Mesendoderm (in vitro differentiated cells): ENCODE results near the gene ANO2.

Source experiments
- DNase-seq: peaks from one replicate; pipeline ENCODE4 v3.0.0; 2013
- H2AK5ac ChIP-seq: 2 replicates; pipeline ENCODE4 v1.6.1; 2013; ENCODE audit warnings: low read length, inconsistent platforms
- H2BK120ac ChIP-seq: 2 replicates; pipeline ENCODE4 v1.6.1; 2013; ENCODE audit warnings: low read depth, mild to moderate bottlenecking, low read length, moderate library complexity, mixed read lengths
- H2BK15ac ChIP-seq: replicated peaks from 2 replicates; pipeline ENCODE4 v1.6.1; 2013; ENCODE audit warnings: low read depth, mild to moderate bottlenecking, moderate library complexity
- H2BK5ac ChIP-seq: 2 replicates; pipeline ENCODE4 v1.6.1; 2013; ENCODE audit warnings: low read length, inconsistent platforms
- H3K18ac ChIP-seq: 2 replicates; pipeline ENCODE4 v1.6.1; 2013; ENCODE audit warnings: mild to moderate bottlenecking, low read length, mixed read lengths
- H3K23ac ChIP-seq: one replicate; pipeline ENCODE4 v1.6.1; 2013; ENCODE audit warnings: low read length
- H3K27ac ChIP-seq: 2 replicates; pipeline ENCODE4 v1.5.1; 2013; ENCODE audit warnings: low read depth, mild to moderate bottlenecking, inconsistent platforms, low read length, moderate library complexity
- H3K27me3 ChIP-seq: 2 replicates; pipeline ENCODE4 v1.6.1; 2013; ENCODE audit warnings: low read length, control low read depth, mild to moderate bottlenecking, inconsistent platforms; ENCODE audit not compliant: insufficient read depth, poor library complexity
- H3K36me3 ChIP-seq: 2 replicates; pipeline ENCODE4 v1.6.1; 2013; ENCODE audit warnings: low read length, inconsistent platforms; ENCODE audit not compliant: control insufficient read depth, insufficient read depth
- H3K4ac ChIP-seq: one replicate; pipeline ENCODE4 v1.6.1; 2013; ENCODE audit warnings: low read depth, mild to moderate bottlenecking, low read length, moderate library complexity
- H3K4me1 ChIP-seq: 2 replicates; pipeline ENCODE4 v1.6.1; 2013; ENCODE audit warnings: low read depth, low read length, inconsistent platforms; ENCODE audit not compliant: control insufficient read depth
- H3K4me2 ChIP-seq: 2 replicates; pipeline ENCODE4 v1.6.1; 2013; ENCODE audit warnings: low read length
- H3K4me3 ChIP-seq: 2 replicates; pipeline ENCODE4 v1.5.1; 2013; ENCODE audit warnings: mild to moderate bottlenecking, low read length
- H3K56ac ChIP-seq: one replicate; pipeline ENCODE4 v1.6.1; 2013; ENCODE audit warnings: low read length
- H3K79me1 ChIP-seq: 2 replicates; pipeline ENCODE4 v1.6.1; 2013; ENCODE audit warnings: low read length, inconsistent platforms
- H3K79me2 ChIP-seq: 2 replicates; pipeline ENCODE4 v1.6.1; 2013; ENCODE audit warnings: mild to moderate bottlenecking, low read length; ENCODE audit not compliant: control insufficient read depth, insufficient read depth
- H3K9ac ChIP-seq: 2 replicates; pipeline ENCODE4 v1.6.1; 2013; ENCODE audit warnings: low read length, inconsistent platforms
- H4K5ac ChIP-seq: one replicate; pipeline ENCODE4 v1.6.1; 2013; ENCODE audit warnings: low read length
- H4K8ac ChIP-seq: one replicate; pipeline ENCODE4 v1.6.1; 2013; ENCODE audit warnings: low read depth, mild to moderate bottlenecking, control low read depth, low read length, moderate library complexity
- WGBS: extraction: QIAGEN DNeasy Blood & Tissue Kit; methylation state at CpG from one replicate; pipeline ENCODE4 v1.1.7; 2013; ENCODE audit warnings: low lambda C conversion rate, missing lambda C conversion rate; ENCODE audit not compliant: insufficient coverage; ENCODE audit errors: extremely low coverage; 5-methylcytosine and 5-hydroxymethylcytosine counted together

The ANO2 gene

GRCh38 chr12:5518584-5519365, 426.3 kb downstream of the ANO2 start:
- no peaks in the 10 kb centered on the region for H3K79me1 ChIP-seq
- no peak overlapping the region for H2AK5ac ChIP-seq
- no peaks in the 10 kb centered on the region for H3K36me3 ChIP-seq
- H2BK15ac ChIP-seq = no peak overlapping the region
- no CpG with 5 or more reads among the region's 8 CpGs for WGBS
- no peak overlapping the region for H3K56ac ChIP-seq
- no peak overlapping the region for H2BK120ac ChIP-seq
- H3K9ac ChIP-seq = no peak overlapping the region
- no peak overlapping the region for H3K4me2 ChIP-seq
- H3K27ac ChIP-seq = no peak overlapping the region
- no peaks in the 10 kb centered on the region for H3K79me2 ChIP-seq
- H2BK5ac ChIP-seq = no peak overlapping the region
- no peak overlapping the region for H3K4ac ChIP-seq
- no peak overlapping the region for H3K4me3 ChIP-seq
- H3K4me1 ChIP-seq = no peaks in the 10 kb centered on the region
- peak; percentile 63 for DNase-seq
- no peak overlapping the region for H4K5ac ChIP-seq
- no peak overlapping the region for H3K18ac ChIP-seq
- no peaks in the 10 kb centered on the region for H3K27me3 ChIP-seq
- H3K23ac ChIP-seq = no peak overlapping the region
- H4K8ac ChIP-seq = no peak overlapping the region

- no peak overlapping the region for H4K5ac ChIP-seq
- peak; percentile 21 for DNase-seq
- no peak overlapping the region for H3K56ac ChIP-seq
- no peaks in the 10 kb centered on the region for H3K79me2 ChIP-seq
- H3K36me3 ChIP-seq = no peaks in the 10 kb centered on the region
- no peaks in the 10 kb centered on the region for H3K27me3 ChIP-seq
- no peak overlapping the region for H3K23ac ChIP-seq
- no peak overlapping the region for H3K4me2 ChIP-seq
- no peak overlapping the region for H2BK15ac ChIP-seq
- no peaks in the 10 kb centered on the region for H3K4me1 ChIP-seq
- no peak overlapping the region for H3K27ac ChIP-seq
- H3K4me3 ChIP-seq = no peak overlapping the region
- H2BK120ac ChIP-seq = no peak overlapping the region
- no peak overlapping the region for H2AK5ac ChIP-seq
- no peak overlapping the region for H4K8ac ChIP-seq
- H2BK5ac ChIP-seq = no peak overlapping the region
- no peaks in the 10 kb centered on the region for H3K79me1 ChIP-seq
- WGBS = no CpG with 5 or more reads among the region's 8 CpGs
- H3K18ac ChIP-seq = no peak overlapping the region
- H3K4ac ChIP-seq = no peak overlapping the region
- H3K9ac ChIP-seq = no peak overlapping the region
Observed at GRCh38 chr12:5516371-5517241, 428.5 kb downstream of the ANO2 start.

- Histone ChIP-seq H3K27me3 (no peaks in the 10 kb centered on the region), H4K8ac (no peak overlapping the region)
Observed at GRCh38 chr12:5515458-5515857, 429.6 kb downstream of the ANO2 start.

GRCh38 chr12:5514545-5514944, 430.5 kb downstream of the ANO2 start:
- H3K23ac ChIP-seq = no peak overlapping the region
- no peak overlapping the region for H2BK5ac ChIP-seq
- H4K5ac ChIP-seq = no peak overlapping the region
- H3K36me3 ChIP-seq = no peaks in the 10 kb centered on the region
- no peaks in the 10 kb centered on the region for H3K79me1 ChIP-seq
- H2BK15ac ChIP-seq = no peak overlapping the region
- no peak overlapping the region for H3K18ac ChIP-seq
- no peak overlapping the region for H3K27ac ChIP-seq
- no peak overlapping the region for H2BK120ac ChIP-seq
- no peak overlapping the region for H3K4me3 ChIP-seq
- no peak overlapping the region for H4K8ac ChIP-seq
- no CpG with 5 or more reads among the region's 4 CpGs for WGBS
- no peak overlapping the region for H2AK5ac ChIP-seq
- no peak overlapping the region for H3K9ac ChIP-seq
- H3K79me2 ChIP-seq = no peaks in the 10 kb centered on the region
- H3K27me3 ChIP-seq = no peaks in the 10 kb centered on the region
- H3K4ac ChIP-seq = no peak overlapping the region
- no peak overlapping the region for H3K56ac ChIP-seq
- H3K4me1 ChIP-seq = no peaks in the 10 kb centered on the region
- no peak for DNase-seq
- no peak overlapping the region for H3K4me2 ChIP-seq

More at GRCh38 chr12:5515458-5515857, 429.6 kb downstream of the ANO2 start:
- Histone ChIP-seq H3K18ac (no peak overlapping the region), H2BK15ac (no peak overlapping the region), H4K5ac (no peak overlapping the region), H2AK5ac (no peak overlapping the region), H3K9ac (no peak overlapping the region), H3K27ac (no peak overlapping the region), H3K4me1 (no peaks in the 10 kb centered on the region), H2BK120ac (no peak overlapping the region), H3K36me3 (no peaks in the 10 kb centered on the region), H3K79me2 (no peaks in the 10 kb centered on the region), H3K4ac (no peak overlapping the region), H3K4me3 (no peak overlapping the region), H3K56ac (no peak overlapping the region), H3K23ac (no peak overlapping the region), H3K4me2 (no peak overlapping the region), H2BK5ac (no peak overlapping the region), H3K79me1 (no peaks in the 10 kb centered on the region)
- no peak for DNase-seq
- WGBS = no CpG with 5 or more reads among the region's 1 CpG

GRCh38 chr12:5514016-5514415, 431.0 kb downstream of the ANO2 start:
- no peak overlapping the region for H3K56ac ChIP-seq
- no peaks in the 10 kb centered on the region for H3K4me1 ChIP-seq
- H3K9ac ChIP-seq = no peak overlapping the region
- H3K36me3 ChIP-seq = no peaks in the 10 kb centered on the region
- no CpG with 5 or more reads among the region's 6 CpGs for WGBS
- no peak for DNase-seq
- no peaks in the 10 kb centered on the region for H3K79me1 ChIP-seq
- no peaks in the 10 kb centered on the region for H3K27me3 ChIP-seq
- H3K79me2 ChIP-seq = no peaks in the 10 kb centered on the region
- H3K4me2 ChIP-seq = no peak overlapping the region
- H2BK120ac ChIP-seq = no peak overlapping the region
- no peak overlapping the region for H3K23ac ChIP-seq
- H4K5ac ChIP-seq = no peak overlapping the region
- no peak overlapping the region for H3K18ac ChIP-seq
- no peak overlapping the region for H3K4me3 ChIP-seq
- H2BK5ac ChIP-seq = no peak overlapping the region
- H4K8ac ChIP-seq = no peak overlapping the region
- no peak overlapping the region for H2AK5ac ChIP-seq
- no peak overlapping the region for H3K27ac ChIP-seq
- no peak overlapping the region for H3K4ac ChIP-seq
- no peak overlapping the region for H2BK15ac ChIP-seq
